GM21381 (cell line): ENCODE results near the gene SPTB.
A peak's percentile ranks its signal among the peaks of the same experiment; 100 is the strongest.
"Not testable (repeated sequence)": the region's sequence is repeated elsewhere in the genome, so short reads cannot be mapped to it uniquely, and the experiment has no call there.

Experiments
- ATAC-seq: cut with Tn5 transposase; IDR thresholded peaks from one replicate; pipeline ENCODE4 v1.9.1; 2021; ENCODE audit warnings: mild to moderate bottlenecking, moderate library complexity; ENCODE audit not compliant: unreplicated experiment

The SPTB gene

GRCh38 chr14:64879635-64880220 is at the start of gene SPTB:
TSS of gene SPTB (minus strand) at chr14:64879907. CDS start at chr14:64823094, 56,813 bp downstream.
- ATAC-seq = no peak

DNA sequence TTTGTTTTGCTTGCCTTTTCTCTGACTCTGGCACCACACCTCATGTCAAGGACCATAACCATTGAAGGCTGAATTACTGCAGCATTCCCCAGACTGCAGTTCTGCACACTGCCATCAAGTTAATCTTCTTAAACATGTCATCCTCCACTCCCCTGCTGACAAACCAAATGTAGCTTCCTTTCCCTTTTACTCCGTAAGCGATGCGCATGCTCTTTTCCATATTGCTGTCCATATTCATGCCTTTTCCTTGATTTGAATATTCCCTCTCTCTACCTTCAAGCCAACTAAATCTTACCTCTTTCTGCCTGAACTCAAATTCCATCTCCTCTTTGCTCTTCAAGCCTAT is 49.3 kb upstream of the SPTB start:
- ATAC-seq = no peak

DNA sequence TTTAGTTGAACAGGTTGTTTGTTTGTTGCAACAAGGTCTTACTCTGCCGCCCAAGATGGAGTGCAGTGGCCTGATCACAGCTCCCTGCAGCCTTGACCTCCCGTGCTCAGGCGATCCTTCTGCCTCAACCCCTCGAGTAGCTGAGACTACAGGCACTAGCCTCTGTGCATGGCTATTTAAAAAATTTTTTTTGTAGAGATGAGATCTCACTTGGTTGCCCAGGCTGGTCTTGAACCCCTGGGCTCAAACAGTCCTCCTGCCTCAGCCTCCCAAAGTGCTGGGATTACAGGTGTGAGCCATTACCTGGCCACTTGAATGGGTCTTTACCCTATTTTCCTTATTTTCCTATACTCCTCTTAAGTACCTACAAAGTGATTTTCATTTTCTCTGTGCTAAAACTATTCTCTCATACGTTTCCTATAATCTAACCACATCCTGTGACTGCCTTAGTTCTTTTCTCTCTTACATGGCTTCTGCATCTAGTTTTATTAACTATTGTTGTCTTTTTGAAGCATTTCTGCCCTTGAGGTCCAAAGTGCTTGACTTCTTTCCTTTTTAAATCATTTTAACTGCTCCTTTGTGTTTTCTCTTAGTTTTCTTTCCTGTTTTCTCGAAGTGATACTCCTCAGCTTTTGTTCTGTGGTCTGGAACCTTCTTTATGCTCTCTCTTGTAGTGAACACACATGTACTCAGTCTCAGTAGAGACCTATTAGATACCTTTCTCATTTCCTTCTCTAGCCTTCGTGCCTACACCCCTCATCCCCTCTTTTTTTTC is 48.7 kb upstream of the SPTB start:
- ATAC-seq = peak; percentile 78

DNA sequence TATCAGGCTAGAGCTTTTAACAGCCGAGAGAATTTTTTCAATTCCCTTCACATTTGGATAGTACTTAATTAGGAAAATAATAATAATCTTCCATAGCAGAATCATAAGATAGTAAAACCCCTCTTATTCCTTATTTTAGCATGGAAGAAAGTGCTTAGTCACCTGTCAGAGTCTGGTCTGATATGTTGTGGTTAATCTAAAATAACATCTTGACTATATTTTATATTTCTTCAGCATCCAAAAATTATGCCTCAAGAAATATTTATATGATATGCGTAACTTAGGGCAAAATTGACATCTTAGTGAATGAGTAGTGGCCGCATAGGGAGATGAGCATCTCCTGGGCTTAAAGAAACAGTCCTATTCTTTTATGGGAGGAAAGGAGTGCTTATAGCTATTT is 47.3 kb upstream of the SPTB start:
- no peak for ATAC-seq

DNA sequence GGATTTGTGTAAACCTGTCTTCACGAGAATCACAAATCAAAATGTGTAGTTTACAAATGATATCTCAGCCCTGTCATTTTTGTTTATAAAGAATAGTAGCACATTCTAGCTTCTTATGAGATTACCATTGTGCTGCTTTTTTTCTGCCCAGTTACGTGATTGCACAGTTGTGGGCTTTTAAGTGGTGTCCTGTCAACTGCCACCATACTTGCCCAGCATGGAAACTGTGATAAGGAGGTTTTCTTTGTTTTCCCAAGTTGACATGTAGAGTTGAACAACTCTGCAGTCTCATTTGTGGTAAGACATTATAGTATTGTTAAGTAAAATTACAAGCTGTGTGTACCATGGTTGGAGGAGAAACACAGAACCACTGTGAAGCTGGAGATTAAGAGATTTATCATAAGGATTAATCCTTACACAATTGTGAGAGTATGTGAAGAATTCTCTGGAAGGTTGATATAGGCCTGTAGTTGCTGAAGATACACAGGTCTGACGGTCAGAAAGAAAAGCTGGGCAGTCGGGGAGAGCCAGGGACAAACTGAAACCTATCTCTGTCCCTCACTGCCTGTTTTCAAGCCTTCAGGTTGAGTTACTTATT is 46.8 kb upstream of the SPTB start:
- no peak for ATAC-seq

GRCh38 chr14:64923015-64923414 is 43.3 kb upstream of the SPTB start:
- no peak for ATAC-seq

GRCh38 chr14:64920465-64920864 is 40.8 kb upstream of the SPTB start:
- no peak for ATAC-seq

DNA sequence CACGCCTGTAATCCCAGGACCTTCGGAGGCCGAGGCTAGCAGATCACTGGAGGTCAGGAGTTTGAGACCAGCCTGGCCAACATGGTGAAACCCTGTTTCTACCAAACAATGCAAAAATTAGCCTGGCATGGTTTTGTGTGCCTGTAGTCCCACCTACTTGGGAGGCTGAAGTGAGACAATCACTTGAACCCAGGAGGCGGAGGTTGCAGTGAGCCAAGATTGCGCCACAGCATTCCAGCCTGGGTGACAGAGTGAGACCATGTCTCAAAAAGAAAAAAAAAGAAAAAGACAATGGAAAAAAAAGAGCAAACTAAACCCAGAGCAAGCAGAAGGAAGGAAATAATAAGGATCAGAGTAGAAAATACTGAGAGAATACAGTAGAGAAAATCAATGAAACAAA is 39.9 kb upstream of the SPTB start:
- ATAC-seq = no peak

DNA sequence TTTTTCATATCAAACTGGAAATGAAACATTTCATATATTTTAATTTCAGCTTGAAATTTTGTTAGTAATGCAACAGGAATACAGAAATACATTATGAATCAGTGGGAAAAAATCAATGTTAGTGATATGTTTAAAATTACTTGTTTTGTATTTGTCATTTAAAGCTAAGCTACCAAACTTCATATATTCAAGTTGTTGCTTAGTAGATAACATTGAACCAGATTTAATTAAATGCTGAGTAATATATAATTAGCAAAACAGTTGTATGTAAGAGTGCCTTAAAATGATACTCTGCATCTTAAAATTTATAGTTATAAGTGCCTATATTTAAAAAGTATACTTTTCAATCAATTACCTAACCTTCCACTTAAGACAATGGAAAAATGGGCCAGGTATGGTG is 39.5 kb upstream of the SPTB start:
- ATAC-seq = no peak

DNA sequence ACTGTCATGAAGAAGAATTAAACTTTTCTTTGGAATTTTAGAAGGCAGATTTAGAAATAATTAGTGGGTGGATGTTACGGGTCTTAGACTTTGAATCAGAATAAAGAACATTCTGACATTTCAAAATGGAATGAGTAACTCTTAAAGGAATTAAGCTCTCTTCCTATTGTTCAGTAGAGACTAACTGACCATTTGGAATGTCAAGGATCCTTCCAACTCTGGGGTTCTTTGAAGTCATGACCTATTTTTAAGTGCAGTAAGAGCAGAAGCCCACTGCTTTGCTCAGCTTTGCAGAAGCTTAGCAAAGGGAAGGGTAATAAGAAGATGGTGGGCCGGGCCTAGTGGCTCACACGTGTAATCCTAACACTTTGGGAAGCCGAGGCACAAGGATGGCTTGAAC is 38.5 kb upstream of the SPTB start:
- ATAC-seq = no peak

GRCh38 chr14:64915797-64916196 is 36.1 kb upstream of the SPTB start:
- no peak for ATAC-seq

- no peak for ATAC-seq
These were observed 35.3 kb upstream of the SPTB start for GRCh38 chr14:64915029-64915424.

- peak; percentile 94 for ATAC-seq
These were observed 34.7 kb upstream of the SPTB start, which contains the start of gene CHURC1 for GRCh38 chr14:64914237-64915028. TSS of gene CHURC1 (plus strand) at chr14:64914455. CDS start at chr14:64914496, 41 bp downstream.

- ATAC-seq = not testable (repeated sequence)
These were observed 33.8 kb upstream of the SPTB start for GRCh38 chr14:64913477-64913876.

DNA sequence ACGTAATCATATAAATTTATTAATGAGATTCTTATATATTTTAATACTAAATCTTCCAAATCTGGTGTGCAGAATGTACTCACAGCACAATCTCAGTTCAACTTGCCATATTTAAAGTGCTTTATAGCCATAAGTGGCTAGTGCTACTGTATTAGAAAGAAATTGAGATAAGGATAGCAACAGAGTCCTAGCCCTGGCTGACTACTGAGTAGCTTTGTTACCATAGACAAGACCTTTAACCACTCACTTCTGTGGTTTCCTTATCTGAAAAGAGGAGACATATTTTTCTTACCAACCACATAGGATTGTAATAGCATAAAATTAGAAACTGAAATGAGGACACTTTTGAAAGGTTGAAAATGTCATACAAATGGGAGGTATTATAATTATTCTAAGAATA is 32.6 kb upstream of the SPTB start:
- no peak for ATAC-seq

DNA sequence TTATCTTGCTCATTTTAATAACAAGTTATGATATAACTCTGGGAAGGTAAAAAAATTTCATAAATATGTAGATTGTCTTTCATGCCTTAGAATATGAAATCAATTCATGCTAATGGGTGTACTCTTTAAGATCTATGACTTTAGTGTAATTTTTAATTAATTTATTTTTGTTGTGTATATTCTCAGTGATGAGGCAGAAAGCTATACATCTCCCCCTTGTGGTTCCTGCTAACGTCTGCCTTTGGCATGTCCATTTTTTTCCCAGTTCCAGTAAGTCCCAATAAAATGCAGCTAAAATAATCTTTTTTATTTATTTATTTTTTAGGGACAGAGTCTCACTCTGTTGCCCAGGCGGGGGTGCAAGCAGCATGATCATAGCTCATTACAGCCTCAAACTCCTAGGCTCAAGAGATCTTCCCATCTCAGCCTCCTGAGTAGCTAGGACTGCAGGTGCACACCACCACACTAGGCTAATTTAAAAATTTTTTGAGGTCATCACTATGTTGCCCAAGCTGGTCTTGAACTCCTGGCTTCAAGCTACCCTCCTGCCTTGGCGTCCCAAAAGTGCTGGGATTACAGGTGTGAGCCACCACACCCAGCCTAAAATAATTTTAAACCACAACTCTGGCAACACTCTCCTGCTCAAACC is 31.3 kb upstream of the SPTB start:
- ATAC-seq = no peak

DNA sequence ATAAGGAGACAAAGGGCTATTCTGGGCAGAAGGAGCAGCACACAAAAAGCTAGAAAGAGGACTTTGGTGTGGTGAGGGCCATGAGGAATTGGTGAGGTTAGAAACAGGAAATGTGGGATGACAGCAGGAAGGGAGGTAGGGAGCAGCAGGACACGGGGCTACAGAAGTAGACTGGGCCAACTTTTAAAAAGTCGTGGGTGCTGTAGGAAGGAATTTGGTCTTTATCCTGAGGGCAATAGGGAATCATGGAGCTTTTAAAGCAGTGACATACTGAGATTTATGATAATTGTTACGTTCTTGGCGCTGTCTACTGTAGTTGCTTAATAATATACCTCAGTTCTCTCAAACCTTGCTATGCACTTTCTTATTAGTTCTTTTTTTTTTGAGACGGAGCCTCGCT is 26.3 kb upstream of the SPTB start:
- no peak for ATAC-seq

DNA sequence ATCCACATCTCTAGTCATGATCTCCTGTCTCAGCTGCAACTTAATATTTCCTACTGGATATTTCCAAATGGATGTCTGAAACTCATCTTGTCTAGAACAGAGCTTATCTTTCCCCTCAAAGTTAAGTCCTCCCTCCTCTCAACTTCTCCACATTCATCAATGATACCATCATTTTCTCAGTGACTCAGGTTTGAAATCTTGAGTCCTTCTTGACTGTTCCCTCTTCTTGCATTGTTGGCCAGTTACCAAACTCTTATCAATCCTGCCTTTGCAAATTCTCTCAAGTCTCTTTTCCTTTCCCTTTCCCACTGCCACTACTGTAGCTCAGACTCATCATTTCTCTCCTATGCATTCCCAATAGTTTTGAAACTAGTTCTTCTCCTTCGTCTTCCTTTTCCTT is 20.3 kb upstream of the SPTB start:
- no peak for ATAC-seq

GRCh38 chr14:64891839-64892375 is 12.2 kb upstream of the SPTB start:
- ATAC-seq = no peak

DNA sequence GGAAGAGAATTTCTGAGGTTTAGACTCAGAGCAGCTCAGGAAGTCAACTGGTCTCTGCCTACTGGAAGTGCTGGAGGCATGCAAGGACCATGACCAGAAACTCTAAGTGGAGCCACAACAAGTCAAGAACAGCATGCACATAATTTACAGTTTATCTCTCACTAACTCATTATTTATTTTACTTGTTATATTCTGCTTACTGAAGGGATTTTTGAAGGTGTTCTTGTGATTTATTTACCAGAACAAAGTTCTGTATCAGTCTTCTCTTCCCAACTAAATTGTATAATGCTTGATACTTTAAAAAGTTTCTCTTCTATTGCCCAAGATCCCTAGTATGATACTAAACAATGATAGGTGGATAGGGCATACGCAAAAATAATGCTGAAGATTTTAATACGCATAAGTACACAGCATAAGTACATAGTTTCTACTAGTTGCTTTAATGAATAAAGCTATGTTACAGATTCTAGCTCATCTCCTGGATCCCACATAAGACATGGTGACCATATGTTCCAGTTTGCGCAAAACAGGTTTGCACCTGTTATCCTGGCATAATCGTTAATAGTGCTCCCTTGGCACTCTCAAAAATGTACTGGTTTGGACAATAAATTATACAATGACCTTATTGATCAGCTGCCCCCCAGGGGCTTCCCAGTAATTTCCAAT is 11.6 kb upstream of the SPTB start:
- ATAC-seq = no peak
